GM19397 (cell line): ENCODE results near the gene PRKCH.

Experiments used
- ATAC-seq: cut with Tn5 transposase; IDR thresholded peaks from one replicate; pipeline ENCODE4 v1.9.1; 2021; ENCODE audit warnings: mild to moderate bottlenecking, moderate library complexity; ENCODE audit not compliant: unreplicated experiment

The PRKCH gene

GRCh38 chr14:61321385-61322010 lies at the start of gene PRKCH:
TSS of gene PRKCH (plus strand) at chr14:61321579. CDS start at chr14:61322102, 523 bp downstream.
- ATAC-seq, result peak; percentile 64

- ATAC-seq, result no peak
Measured at GRCh38 chr14:61277232-61277631, 44.1 kb upstream of the PRKCH start.

GRCh38 chr14:61277784-61278183 lies 43.6 kb upstream of the PRKCH start:
- ATAC-seq, result no peak

GRCh38 chr14:61279082-61279481 lies 42.3 kb upstream of the PRKCH start:
- ATAC-seq, result no peak

- no peak for ATAC-seq
Measured at GRCh38 chr14:61280092-61280525, 41.3 kb upstream of the PRKCH start.

- ATAC-seq, result no peak
Measured at GRCh38 chr14:61280526-61281185, 40.7 kb upstream of the PRKCH start.

- ATAC-seq, result no peak
Measured at GRCh38 chr14:61281186-61281947, 40.0 kb upstream of the PRKCH start, which contains the start of gene TMEM30B. TSS of gene TMEM30B (minus strand) at chr14:61281338. CDS start at chr14:61281147, 191 bp downstream.

GRCh38 chr14:61281948-61282275 lies 39.5 kb upstream of the PRKCH start:
- ATAC-seq, result no peak

GRCh38 chr14:61282746-61283145 lies 38.6 kb upstream of the PRKCH start:
- ATAC-seq, result no peak

GRCh38 chr14:61284001-61284400 lies 37.4 kb upstream of the PRKCH start:
- no peak for ATAC-seq

- ATAC-seq, result no peak
Measured at GRCh38 chr14:61285364-61285763, 36.0 kb upstream of the PRKCH start.

- ATAC-seq, result no peak
Measured at GRCh38 chr14:61287196-61287595, 34.2 kb upstream of the PRKCH start.

GRCh38 chr14:61288228-61288627 lies 33.2 kb upstream of the PRKCH start:
- no peak for ATAC-seq

- ATAC-seq, result no peak
Measured at GRCh38 chr14:61288720-61289119, 32.7 kb upstream of the PRKCH start.

- no peak for ATAC-seq
Measured at GRCh38 chr14:61290701-61291100, 30.7 kb upstream of the PRKCH start.

- no peak for ATAC-seq
Measured at GRCh38 chr14:61296151-61296550, 25.2 kb upstream of the PRKCH start.

GRCh38 chr14:61296719-61297502 lies 24.5 kb upstream of the PRKCH start:
- ATAC-seq, result no peak

GRCh38 chr14:61297581-61297980 lies 23.8 kb upstream of the PRKCH start:
- ATAC-seq, result no peak

GRCh38 chr14:61298824-61299223 lies 22.6 kb upstream of the PRKCH start:
- ATAC-seq, result no peak

GRCh38 chr14:61300209-61300608 lies 21.2 kb upstream of the PRKCH start:
- ATAC-seq, result no peak

- no peak for ATAC-seq
Measured at GRCh38 chr14:61300754-61301153, 20.6 kb upstream of the PRKCH start.
